ENCODE measurements around the gene PCTP. TPM values are rescaled to one million over a fixed set of nuclear protein-coding genes. Genes with fewer than 3 reads are reported as not detected.
A peak's percentile ranks its signal among the peaks of the same experiment; 100 is the strongest.

PCTP gene
- total RNA-seq, 2 donors from 2014 or later, result 1.5 to 8.8 TPM

DNA sequence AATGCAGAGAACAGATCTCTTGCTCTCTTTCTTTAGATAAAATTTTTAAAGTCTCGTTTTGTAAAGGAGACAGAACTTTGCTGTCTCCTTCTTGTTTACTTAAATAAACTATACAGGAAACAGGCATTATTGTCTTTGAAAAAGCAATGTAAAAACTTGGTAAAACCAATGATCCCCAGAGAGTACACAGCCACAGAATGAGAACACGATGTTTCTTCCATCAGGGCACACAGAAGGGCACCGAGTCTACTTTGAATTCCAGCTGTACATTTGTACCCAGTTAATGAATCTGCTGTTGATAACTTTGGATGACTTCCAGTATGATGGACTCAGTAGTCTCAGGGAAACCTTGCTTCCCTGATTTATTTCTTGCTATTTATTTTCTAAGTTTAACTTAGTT, 20.0 kb upstream of the PCTP start:
- no peaks in the 10 kb centered on the region for H3K9me3 ChIP-seq (ENCODE audit: control insufficient read depth, low read length, poor library complexity, severe bottlenecking)
- Mint-ChIP-seq H3K4me1 (peaks cover 10% of the 10 kb centered on the region), H3K4me3 (no peak overlapping the region), H3K27ac (no peak overlapping the region), H3K27me3 (peaks cover 63% of the 10 kb centered on the region), H3K36me3 (ENCODE audit: low read depth) (peaks cover 3% of the 10 kb centered on the region)
- DNase-seq, result no peak
- ATAC-seq, result no peak

DNA sequence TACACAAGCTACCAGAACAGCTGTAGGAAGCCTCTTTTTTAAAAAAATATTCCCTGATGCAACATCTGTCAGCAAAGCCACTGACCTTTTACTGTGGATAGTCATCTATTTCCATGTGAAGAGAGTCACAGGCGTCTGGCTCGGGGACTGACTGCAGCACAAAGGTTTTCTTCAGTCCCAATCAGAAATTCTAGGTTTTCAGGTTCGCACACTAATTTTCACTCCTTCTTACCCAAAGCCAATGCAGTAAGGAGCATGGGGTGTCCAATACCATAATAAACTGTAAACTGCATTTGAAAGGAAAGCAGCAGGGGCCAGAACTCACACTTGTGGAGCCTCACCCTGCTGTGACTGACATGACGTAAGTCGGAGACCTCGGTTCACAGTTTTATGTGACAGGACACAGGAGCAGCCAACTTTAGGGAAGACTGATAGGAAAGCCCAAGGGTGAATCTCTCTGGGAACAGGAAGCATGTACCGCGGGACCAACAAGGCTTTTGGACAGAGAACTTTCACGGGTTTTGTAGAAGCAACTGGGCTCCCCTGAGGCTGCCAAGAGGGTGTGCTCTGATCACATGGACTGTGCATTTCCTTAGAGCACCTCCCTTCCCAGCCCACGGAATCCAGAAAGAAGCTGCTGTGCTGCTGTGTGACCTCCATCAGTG, 19.1 kb upstream of the PCTP start:
- DNase-seq (no peak), ATAC-seq (no peak)
- Mint-ChIP-seq H3K4me3 (no peak overlapping the region), H3K36me3 (ENCODE audit: low read depth) (peaks cover 3% of the 10 kb centered on the region), H3K27me3 (peaks cover 56% of the 10 kb centered on the region), H3K27ac (no peak overlapping the region), H3K4me1 (peaks cover 10% of the 10 kb centered on the region)
- no peaks in the 10 kb centered on the region for H3K9me3 ChIP-seq (ENCODE audit: control insufficient read depth, low read length, poor library complexity, severe bottlenecking)

DNA sequence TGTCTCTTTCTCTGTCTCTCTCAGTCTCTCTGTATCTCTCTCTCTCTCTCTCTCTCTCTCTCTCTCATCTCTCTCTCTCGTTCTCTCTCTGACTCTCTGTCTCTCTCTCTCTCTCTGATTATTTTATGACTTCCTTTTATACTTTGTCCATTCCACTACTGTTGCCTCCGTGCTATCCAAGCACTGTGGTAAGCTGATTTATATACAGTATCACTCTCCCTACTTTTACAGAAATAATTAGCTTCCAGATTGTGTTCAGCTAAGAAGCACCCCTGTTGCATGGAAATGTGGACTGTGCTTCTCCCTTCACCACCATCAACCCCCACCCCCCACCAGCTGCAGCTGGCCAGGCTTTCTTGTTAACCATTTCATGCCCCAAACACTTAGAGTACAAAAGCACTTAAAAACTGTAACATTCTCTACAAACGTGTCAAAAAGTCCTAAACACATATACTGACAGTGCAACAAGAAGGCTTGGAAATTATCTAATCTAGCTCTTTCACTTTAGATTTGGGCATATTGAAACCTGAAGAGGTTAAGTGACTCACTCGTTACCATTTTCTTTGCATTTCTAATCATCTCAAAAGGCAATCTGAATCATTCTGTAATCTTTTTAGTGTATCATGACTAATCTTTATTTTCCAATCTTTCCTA, 16.6 kb upstream of the PCTP start:
- H3K36me3 Mint-ChIP-seq (ENCODE audit: low read depth), result peaks cover 3% of the 10 kb centered on the region
- DNase-seq, result no peak
- H3K4me1 Mint-ChIP-seq, result peaks cover 10% of the 10 kb centered on the region
- no peak overlapping the region for H3K4me3 Mint-ChIP-seq
- ATAC-seq, result no peak
- H3K9me3 ChIP-seq (ENCODE audit: control insufficient read depth, low read length, poor library complexity, severe bottlenecking), result no peaks in the 10 kb centered on the region
- no peak overlapping the region for H3K27ac Mint-ChIP-seq
- H3K27me3 Mint-ChIP-seq, result peaks cover 35% of the 10 kb centered on the region

DNA sequence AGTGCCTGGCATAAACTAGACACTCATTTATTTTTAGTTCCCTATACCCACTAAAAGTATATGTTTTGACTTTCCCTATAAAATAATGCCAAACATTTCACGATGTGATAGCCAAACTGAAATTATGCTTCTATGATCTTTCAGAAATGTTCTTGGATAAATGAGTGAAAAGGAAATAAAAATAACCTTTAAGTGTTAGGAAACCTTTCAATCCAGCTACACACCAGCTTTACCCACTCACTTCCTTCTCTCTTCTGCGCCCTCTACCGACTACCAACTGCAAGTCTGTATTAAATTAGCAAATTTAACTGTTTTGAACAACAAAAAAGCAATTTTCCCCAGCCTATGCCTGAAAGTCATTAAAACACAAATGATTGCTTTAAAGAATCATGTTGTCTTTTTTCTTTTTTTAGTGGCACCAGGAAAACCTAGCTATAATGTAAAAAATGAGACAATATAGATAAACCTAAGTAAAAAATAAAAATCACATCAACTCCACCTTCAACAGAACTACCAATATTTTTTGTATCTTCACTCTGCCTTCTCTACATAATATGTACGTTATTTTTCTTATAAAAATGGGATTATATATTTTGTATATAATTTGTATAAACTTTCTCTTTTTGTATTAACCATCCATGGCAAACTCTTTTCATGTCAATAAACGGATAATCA, 15.0 kb upstream of the PCTP start:
- DNase-seq (no peak), ATAC-seq (peak; percentile 49)
- Mint-ChIP-seq H3K4me1 (peaks cover 10% of the 10 kb centered on the region), H3K27ac (no peak overlapping the region), H3K36me3 (ENCODE audit: low read depth) (peaks cover 3% of the 10 kb centered on the region), H3K27me3 (peaks cover 42% of the 10 kb centered on the region), H3K4me3 (no peak overlapping the region)
- H3K9me3 ChIP-seq (ENCODE audit: control insufficient read depth, low read length, poor library complexity, severe bottlenecking), result no peaks in the 10 kb centered on the region

GRCh38 chr17:55737976-55738501, 12.8 kb upstream of the PCTP start:
- H3K4me1 Mint-ChIP-seq, result peaks cover 8% of the 10 kb centered on the region
- DNase-seq, result no peak
- no peak for ATAC-seq
- H3K36me3 Mint-ChIP-seq (ENCODE audit: low read depth), result peaks cover 3% of the 10 kb centered on the region
- H3K27me3 Mint-ChIP-seq, result peaks cover 35% of the 10 kb centered on the region
- H3K9me3 ChIP-seq (ENCODE audit: control insufficient read depth, low read length, poor library complexity, severe bottlenecking), result no peaks in the 10 kb centered on the region
- H3K27ac Mint-ChIP-seq, result no peak overlapping the region
- no peak overlapping the region for H3K4me3 Mint-ChIP-seq

DNA sequence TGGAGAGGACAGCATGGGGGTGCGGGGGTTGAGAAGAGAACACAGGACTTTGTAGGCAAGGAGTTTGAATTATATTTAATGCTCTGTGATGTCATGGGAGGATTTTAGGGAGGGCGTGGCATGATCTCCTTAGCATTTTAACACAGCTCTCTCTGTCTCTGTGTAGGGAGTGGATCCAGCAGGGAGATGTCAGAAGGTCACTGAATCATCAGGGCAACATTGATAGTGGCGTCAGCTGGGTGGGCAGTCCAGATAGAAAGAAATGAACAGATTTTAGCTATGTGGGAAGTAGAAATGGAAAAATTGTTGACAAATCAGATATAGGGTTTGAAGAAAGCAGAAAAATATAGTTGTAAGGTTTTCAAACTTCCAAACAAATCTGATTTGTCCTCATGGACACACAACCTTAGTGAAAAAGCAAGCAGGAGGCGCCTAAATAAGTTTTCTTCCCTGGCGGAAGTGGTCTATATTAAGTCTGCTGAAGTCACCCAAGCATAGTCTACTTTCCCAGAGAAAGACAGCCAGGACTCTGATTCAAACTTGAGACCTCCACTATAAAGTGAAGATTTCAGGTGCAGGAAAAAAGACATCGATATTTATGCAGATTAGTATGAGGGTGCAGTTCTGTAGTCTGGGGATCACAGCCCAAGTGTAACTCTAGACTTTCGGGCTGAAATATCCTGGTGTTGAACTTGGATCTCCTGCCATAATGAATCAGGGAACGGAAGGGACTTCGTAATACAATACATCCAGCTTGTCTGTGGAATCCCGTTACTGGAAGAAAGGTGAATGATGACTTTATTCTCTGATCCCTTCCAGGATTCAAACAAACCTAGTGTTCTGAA, 10.1 kb upstream of the PCTP start:
- H3K9me3 ChIP-seq (ENCODE audit: control insufficient read depth, low read length, poor library complexity, severe bottlenecking), result no peaks in the 10 kb centered on the region
- no peaks in the 10 kb centered on the region for H3K36me3 Mint-ChIP-seq (ENCODE audit: low read depth)
- no peak overlapping the region for H3K4me3 Mint-ChIP-seq
- DNase-seq (no peak), ATAC-seq (no peak)
- peaks cover 28% of the 10 kb centered on the region for H3K27me3 Mint-ChIP-seq
- no peaks in the 10 kb centered on the region for H3K4me1 Mint-ChIP-seq
- no peak overlapping the region for H3K27ac Mint-ChIP-seq

- DNase-seq (no peak), ATAC-seq (no peak)
- H3K9me3 ChIP-seq (ENCODE audit: control insufficient read depth, low read length, poor library complexity, severe bottlenecking), result no peaks in the 10 kb centered on the region
- Mint-ChIP-seq H3K4me1 (no peaks in the 10 kb centered on the region), H3K4me3 (no peak overlapping the region), H3K27me3 (peaks cover 33% of the 10 kb centered on the region), H3K27ac (no peak overlapping the region), H3K36me3 (ENCODE audit: low read depth) (no peaks in the 10 kb centered on the region)
These were observed 9.5 kb upstream of the PCTP start for GRCh38 chr17:55741356-55741700.

DNA sequence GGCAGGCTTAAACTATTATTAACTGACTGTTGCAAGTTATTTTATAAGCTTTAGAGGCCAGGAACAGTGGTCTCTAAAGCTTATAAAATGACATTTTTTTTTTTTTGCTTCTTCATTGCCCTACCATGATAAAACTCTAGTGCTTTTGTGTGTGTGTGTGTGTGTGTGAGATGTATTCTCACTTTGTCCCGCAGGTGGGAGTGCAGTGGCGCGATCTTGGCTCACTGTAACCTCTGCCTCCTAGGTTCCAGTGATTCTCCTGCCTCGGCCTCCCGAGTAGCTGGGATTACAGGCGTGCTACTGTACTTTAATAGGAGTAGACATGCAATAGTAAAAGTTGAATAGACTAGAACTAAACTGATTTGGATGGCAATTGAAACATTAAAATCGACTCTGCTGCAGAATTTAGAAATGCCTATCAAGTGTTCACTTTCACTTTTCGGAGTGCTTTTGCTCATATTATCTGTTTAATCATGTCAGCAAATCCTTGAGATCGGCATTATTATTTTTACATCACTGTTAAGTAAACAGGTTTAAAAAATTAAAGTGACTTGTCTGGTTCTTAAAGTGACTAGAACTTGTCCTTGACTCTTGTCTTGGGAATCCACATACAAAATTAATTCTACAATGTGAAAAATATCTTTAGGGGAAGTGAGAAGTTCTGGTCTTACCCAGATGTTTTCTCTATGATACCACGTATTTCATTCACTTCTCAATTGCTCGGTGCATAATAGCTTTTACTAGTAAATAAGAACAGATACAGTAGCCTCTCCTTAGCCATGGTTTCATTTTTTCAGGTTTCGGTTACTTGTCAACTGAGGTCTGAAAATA, 8.4 kb upstream of the PCTP start:
- Mint-ChIP-seq H3K36me3 (ENCODE audit: low read depth) (no peaks in the 10 kb centered on the region), H3K27me3 (peaks cover 41% of the 10 kb centered on the region), H3K27ac (no peak overlapping the region), H3K4me1 (no peaks in the 10 kb centered on the region), H3K4me3 (no peak overlapping the region)
- ATAC-seq (no peak), DNase-seq (no peak)
- no peaks in the 10 kb centered on the region for H3K9me3 ChIP-seq (ENCODE audit: control insufficient read depth, low read length, poor library complexity, severe bottlenecking)

- ATAC-seq (no peak), DNase-seq (no peak)
- no peaks in the 10 kb centered on the region for H3K36me3 Mint-ChIP-seq (ENCODE audit: low read depth)
- H3K27me3 Mint-ChIP-seq, result peaks cover 45% of the 10 kb centered on the region
- H3K9me3 ChIP-seq (ENCODE audit: control insufficient read depth, low read length, poor library complexity, severe bottlenecking), result no peaks in the 10 kb centered on the region
- H3K4me3 Mint-ChIP-seq, result no peak overlapping the region
- no peaks in the 10 kb centered on the region for H3K4me1 Mint-ChIP-seq
- no peak overlapping the region for H3K27ac Mint-ChIP-seq
These were observed 7.7 kb upstream of the PCTP start for GRCh38 chr17:55743103-55743679.

DNA sequence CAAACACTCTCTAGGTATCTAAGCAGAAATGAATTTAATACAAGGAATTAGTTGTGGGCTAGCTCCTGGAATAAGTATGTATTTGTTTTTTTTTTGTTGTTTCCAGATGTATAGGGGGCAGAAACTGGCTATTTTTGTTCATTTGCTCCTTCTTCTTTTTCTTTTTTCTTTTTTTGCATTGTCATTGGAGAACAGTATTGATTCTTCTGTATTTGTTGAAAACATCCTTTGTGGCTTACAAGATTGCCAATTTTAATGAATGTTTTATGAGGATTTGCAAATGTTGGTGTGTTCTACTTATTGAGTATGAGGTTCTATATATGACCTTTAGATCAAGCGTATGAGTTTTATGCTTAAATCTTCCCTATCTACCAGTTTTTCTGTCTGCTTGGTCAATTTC, 5.6 kb upstream of the PCTP start:
- no peak overlapping the region for H3K27ac Mint-ChIP-seq
- no peaks in the 10 kb centered on the region for H3K4me1 Mint-ChIP-seq
- ATAC-seq, result no peak
- DNase-seq, result no peak
- no peak overlapping the region for H3K4me3 Mint-ChIP-seq
- no peaks in the 10 kb centered on the region for H3K36me3 Mint-ChIP-seq (ENCODE audit: low read depth)
- peaks cover 46% of the 10 kb centered on the region for H3K27me3 Mint-ChIP-seq
- H3K9me3 ChIP-seq (ENCODE audit: control insufficient read depth, low read length, poor library complexity, severe bottlenecking), result no peaks in the 10 kb centered on the region

- H3K4me3 Mint-ChIP-seq, result no peak overlapping the region
- no peak overlapping the region for H3K27ac Mint-ChIP-seq
- H3K9me3 ChIP-seq (ENCODE audit: control insufficient read depth, low read length, poor library complexity, severe bottlenecking), result no peaks in the 10 kb centered on the region
- H3K4me1 Mint-ChIP-seq, result peaks cover 4% of the 10 kb centered on the region
- ATAC-seq, result no peak
- no peak for DNase-seq
- H3K36me3 Mint-ChIP-seq (ENCODE audit: low read depth), result no peaks in the 10 kb centered on the region
- peaks cover 40% of the 10 kb centered on the region for H3K27me3 Mint-ChIP-seq
These were observed 4.4 kb upstream of the PCTP start for GRCh38 chr17:55746466-55746865.

DNA sequence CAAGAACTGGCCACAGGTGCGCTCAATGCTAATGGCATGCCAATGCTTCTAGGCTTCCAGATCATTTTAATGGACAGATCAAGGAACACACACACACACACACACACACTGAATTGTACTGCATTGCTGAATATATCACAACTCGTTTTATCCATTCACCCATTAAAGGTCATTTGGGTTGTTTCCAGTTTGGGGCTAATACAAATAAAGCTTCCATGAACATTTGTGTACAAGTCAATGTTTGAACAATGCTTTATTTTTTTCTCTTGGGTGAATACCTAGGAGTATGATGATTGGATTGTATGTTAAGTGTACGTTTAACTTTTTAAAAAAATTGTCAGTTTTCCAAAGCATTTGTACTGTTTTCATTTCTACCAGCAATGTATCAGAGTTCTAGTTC, 3.6 kb upstream of the PCTP start:
- Mint-ChIP-seq H3K4me1 (peaks cover 8% of the 10 kb centered on the region), H3K27me3 (peaks cover 38% of the 10 kb centered on the region), H3K4me3 (no peak overlapping the region), H3K36me3 (ENCODE audit: low read depth) (no peaks in the 10 kb centered on the region), H3K27ac (no peak overlapping the region)
- DNase-seq (no peak), ATAC-seq (no peak)
- no peaks in the 10 kb centered on the region for H3K9me3 ChIP-seq (ENCODE audit: control insufficient read depth, low read length, poor library complexity, severe bottlenecking)

Data from T-helper 17 cell (primary cell).